ENCODE measurements around the gene CTXND1.

CTXND1 gene

DNA sequence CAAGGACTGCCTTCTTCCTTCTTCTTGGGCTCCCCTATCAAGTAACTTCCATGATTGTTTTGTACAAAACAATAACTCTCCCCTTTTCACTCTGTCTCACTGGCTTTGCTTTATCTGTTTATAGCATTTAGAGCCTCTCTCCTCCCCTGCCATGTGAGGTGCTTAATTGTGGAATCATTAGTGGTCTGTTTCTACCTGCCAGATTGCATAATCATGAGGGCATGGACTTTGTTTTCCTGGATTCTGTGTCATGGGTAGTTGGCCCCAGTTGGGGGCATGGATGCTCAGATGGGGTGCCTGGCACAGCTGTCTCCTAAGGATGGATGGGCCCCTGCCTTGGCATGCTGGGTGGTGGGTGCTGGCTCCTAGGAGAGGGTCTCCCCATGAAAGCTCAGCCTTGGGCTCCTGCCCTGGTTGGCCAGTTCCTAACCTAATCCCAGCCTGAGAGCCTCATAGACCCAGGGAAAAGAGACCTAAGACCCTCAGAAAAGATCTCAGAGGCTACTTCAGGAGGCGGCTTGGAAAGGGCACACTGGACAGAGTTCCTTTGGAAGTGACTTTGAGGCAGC lies 8.0 kb upstream of the CTXND1 start:
- Histone ChIP-seq H3K4me1 (ENCODE audit: control insufficient read depth, insufficient read depth, low read length) (no peaks in the 10 kb centered on the region), H3K27me3 (ENCODE audit: control insufficient read depth, insufficient read depth, low read length) (peaks cover 75% of the 10 kb centered on the region), H3K36me3 (ENCODE audit: control insufficient read depth, insufficient read depth, low read length) (no peaks in the 10 kb centered on the region), H3K9me3 (ENCODE audit: control insufficient read depth, insufficient read depth, low read depth, low read length) (no peaks in the 10 kb centered on the region; the same call in 1 of the 2 replicates), H3K4me3 (ENCODE audit: low read depth, low read length) (no peak overlapping the region), H3K27ac (ENCODE audit: low read depth, low read length) (no peak overlapping the region), H3K9ac (ENCODE audit: low read length) (no peak overlapping the region)

DNA sequence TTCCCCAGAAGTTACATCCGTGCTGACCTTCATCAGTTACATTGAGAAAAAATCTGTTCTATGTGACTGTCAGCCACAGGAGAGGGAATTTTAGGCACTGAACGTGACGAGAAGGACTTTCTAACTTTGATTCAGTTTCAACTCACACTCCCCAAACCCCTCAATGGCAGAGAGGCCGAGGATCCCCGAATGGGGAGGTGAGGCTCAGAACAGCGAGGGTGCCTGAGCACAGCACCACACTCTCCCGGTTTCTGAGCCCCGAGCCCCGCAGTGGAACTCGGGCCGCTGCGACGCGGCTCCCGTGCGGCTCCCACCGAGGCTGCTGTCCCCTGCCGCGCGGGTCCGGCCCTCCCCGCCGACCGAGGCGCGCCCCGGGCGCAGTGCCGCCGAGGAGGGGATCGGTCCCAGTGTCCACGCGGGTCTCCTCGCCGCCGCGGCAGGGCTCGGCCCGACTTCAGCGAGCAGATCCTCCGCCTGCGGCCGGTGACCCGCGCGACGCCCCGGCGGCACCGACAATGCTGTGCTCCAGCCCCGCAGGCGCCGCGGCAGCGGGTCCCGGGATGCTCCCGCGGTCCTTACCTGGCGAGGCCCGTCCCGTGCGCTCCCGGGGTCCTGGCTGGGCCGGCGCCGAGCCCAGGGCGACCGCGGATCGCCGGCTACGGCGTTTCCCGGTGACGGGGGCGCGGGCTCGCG lies 439 bp downstream of the CTXND1 start:
- no peak overlapping the region for H3K27ac ChIP-seq (ENCODE audit: low read depth, low read length)
- no peak overlapping the region for H3K9ac ChIP-seq (ENCODE audit: low read length)
- H3K36me3 ChIP-seq (ENCODE audit: control insufficient read depth, insufficient read depth, low read length), result no peaks in the 10 kb centered on the region
- H3K4me1 ChIP-seq (ENCODE audit: control insufficient read depth, insufficient read depth, low read length), result no peaks in the 10 kb centered on the region
- peaks cover 96% of the 10 kb centered on the region for H3K27me3 ChIP-seq (ENCODE audit: control insufficient read depth, insufficient read depth, low read length)
- no peaks in the 10 kb centered on the region for H3K9me3 ChIP-seq (ENCODE audit: control insufficient read depth, insufficient read depth, low read depth, low read length)
- H3K4me3 ChIP-seq (ENCODE audit: low read depth, low read length), result peak overlapping the region; percentile 65

DNA sequence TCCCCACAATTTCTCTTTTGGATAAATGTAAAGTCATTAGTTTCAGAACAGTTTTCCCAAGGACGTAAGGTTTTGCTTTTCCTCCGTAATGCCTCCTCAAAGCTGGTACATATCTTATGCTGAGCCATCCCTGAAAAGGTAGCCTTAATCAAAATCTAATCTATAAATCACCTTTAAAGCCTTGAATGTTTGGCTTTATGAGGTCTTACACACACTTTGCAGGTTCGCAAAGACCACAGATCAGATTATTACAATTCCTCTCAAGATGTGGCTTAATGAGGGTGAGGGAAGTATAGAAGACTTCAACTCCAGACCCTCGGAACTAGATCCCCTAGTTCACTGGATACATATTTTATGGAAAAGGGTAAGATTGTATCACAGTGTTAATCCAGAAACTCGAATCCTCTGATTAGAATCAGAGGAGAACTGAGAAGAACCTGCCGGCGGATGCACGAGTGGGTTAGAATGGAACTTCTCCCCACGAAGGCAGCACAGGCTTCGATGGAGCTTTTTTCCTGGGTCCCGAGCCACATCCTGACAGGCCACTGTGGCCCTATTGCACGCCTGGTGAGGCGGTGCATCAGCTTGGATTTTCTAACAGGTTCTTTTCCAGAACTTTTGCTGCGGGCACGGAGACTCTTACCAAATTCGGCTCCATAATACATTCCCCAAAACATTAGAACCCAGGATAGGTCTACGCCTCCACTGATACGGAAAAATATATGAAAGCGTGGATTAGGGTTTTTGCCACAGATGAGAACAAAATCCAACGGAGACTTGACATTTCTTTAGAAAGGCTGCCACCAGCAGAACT lies 1.2 kb downstream of the CTXND1 start:
- no peak overlapping the region for H3K9ac ChIP-seq (ENCODE audit: low read length)
- peak overlapping the region; percentile 65 for H3K4me3 ChIP-seq (ENCODE audit: low read depth, low read length)
- H3K27me3 ChIP-seq (ENCODE audit: control insufficient read depth, insufficient read depth, low read length), result peaks cover 91% of the 10 kb centered on the region
- H3K9me3 ChIP-seq (ENCODE audit: control insufficient read depth, insufficient read depth, low read depth, low read length), result no peaks in the 10 kb centered on the region
- no peaks in the 10 kb centered on the region for H3K4me1 ChIP-seq (ENCODE audit: control insufficient read depth, insufficient read depth, low read length)
- no peak overlapping the region for H3K27ac ChIP-seq (ENCODE audit: low read depth, low read length)
- H3K36me3 ChIP-seq (ENCODE audit: control insufficient read depth, insufficient read depth, low read length), result no peaks in the 10 kb centered on the region

DNA sequence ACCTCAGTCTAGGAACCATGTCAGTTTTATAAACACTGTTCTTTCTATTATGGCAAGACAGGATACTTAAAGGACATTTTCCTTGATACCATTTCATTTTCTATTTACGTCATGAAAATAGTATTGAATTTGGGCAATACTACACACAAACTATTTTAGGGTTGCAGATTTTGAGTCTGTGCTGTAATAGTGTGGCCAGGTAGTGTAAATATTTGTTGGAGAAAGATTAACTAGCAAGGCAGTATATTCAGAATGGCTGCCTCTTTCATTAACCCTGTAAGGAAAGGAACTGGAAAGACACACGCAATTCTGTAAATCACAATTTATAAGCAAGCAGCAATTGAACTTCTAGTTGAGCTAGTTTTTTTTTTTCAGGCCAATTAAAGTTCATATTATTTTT lies 2.0 kb downstream of the CTXND1 start:
- peaks cover 86% of the 10 kb centered on the region for H3K27me3 ChIP-seq (ENCODE audit: control insufficient read depth, insufficient read depth, low read length)

DNA sequence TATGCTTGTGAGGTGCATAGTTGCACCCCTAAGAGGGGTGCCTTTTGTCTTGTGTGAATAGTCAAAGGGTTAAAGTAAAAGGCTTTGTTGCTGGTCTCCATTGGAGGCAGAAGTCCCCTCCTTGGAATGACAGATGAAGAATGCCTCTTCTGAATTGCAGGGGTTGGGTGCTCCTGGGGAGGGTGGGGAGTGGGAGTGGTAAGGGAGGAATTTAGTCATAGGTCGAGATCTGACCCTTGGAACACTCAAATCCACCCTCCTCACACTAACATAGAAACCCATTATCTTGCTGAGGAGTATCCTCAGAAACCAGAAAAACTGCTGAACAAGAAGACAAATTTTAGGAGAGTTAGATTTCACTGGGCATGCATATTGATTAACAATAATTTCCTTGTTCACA lies 4.7 kb downstream of the CTXND1 start:
- H3K27ac ChIP-seq (ENCODE audit: low read depth, low read length), result no peak overlapping the region
- H3K9ac ChIP-seq (ENCODE audit: low read length), result no peak overlapping the region
- no peaks in the 10 kb centered on the region for H3K36me3 ChIP-seq (ENCODE audit: control insufficient read depth, insufficient read depth, low read length)
- no peaks in the 10 kb centered on the region for H3K9me3 ChIP-seq (ENCODE audit: control insufficient read depth, insufficient read depth, low read depth, low read length)
- H3K27me3 ChIP-seq (ENCODE audit: control insufficient read depth, insufficient read depth, low read length), result peaks cover 61% of the 10 kb centered on the region
- H3K4me3 ChIP-seq (ENCODE audit: low read depth, low read length), result no peak overlapping the region
- peaks cover 1% of the 10 kb centered on the region; the same call in 1 of the 2 replicates for H3K4me1 ChIP-seq (ENCODE audit: control insufficient read depth, insufficient read depth, low read length)

More for the DNA sequence above, 2.0 kb downstream of the CTXND1 start:
- H3K27ac ChIP-seq (ENCODE audit: low read depth, low read length), result no peak overlapping the region
- H3K4me1 ChIP-seq (ENCODE audit: control insufficient read depth, insufficient read depth, low read length), result no peaks in the 10 kb centered on the region
- no peak overlapping the region for H3K9ac ChIP-seq (ENCODE audit: low read length)
- H3K4me3 ChIP-seq (ENCODE audit: low read depth, low read length), result no peak overlapping the region
- no peaks in the 10 kb centered on the region for H3K36me3 ChIP-seq (ENCODE audit: control insufficient read depth, insufficient read depth, low read length)
- H3K9me3 ChIP-seq (ENCODE audit: control insufficient read depth, insufficient read depth, low read depth, low read length), result no peaks in the 10 kb centered on the region

DNA sequence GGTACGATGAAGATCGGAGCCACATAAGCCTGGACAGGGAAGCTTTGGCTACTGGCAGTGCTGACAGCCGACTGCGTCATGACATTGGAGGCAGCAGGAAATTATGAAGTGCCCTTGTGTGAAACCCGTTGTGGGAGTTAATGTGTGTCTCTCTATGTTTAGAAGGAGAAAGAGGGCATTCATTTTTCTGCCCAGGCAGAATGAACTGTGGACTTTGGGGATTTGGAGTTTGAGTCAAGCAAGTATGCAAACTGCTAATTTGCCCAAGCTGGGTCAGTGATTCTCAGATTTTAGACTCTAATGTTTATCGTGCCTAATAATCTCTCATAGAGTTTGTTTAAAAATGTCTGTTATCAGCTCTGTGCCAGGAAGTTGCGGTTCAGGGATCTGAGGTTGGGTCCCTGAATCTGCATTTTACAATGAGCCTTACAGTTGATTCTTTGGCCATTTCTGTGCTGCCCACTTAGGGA lies 5.6 kb downstream of the CTXND1 start:
- peaks cover 5% of the 10 kb centered on the region; the same call in 1 of the 2 replicates for H3K4me1 ChIP-seq (ENCODE audit: control insufficient read depth, insufficient read depth, low read length)
- H3K27ac ChIP-seq (ENCODE audit: low read depth, low read length), result no peak overlapping the region
- H3K4me3 ChIP-seq (ENCODE audit: low read depth, low read length), result no peak overlapping the region
- H3K27me3 ChIP-seq (ENCODE audit: control insufficient read depth, insufficient read depth, low read length), result peaks cover 52% of the 10 kb centered on the region
- no peak overlapping the region for H3K9ac ChIP-seq (ENCODE audit: low read length)
- H3K9me3 ChIP-seq (ENCODE audit: control insufficient read depth, insufficient read depth, low read depth, low read length), result no peaks in the 10 kb centered on the region
- H3K36me3 ChIP-seq (ENCODE audit: control insufficient read depth, insufficient read depth, low read length), result no peaks in the 10 kb centered on the region

DNA sequence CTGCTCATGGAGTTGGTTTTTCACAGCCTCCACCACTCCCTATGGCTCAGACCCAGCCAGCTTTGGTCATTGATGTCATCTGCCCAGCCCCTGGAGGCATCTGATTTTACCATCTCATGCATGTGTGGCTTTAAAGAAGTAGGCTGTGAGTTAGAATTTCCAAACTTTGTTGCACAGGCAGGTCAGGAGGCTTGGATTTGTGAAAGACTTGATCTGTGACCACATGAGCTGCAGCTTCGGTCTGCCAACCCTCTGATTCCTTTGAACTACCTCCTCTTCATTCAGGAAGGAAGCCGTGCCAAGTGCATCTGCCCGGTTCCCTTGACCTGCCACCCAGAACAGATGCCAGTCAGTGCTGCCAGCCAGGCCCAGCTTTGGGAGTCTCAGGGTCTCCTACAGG lies 9.2 kb downstream of the CTXND1 start:
- no peak overlapping the region for H3K27ac ChIP-seq (ENCODE audit: low read depth, low read length)
- peaks cover 5% of the 10 kb centered on the region; the same call in 1 of the 2 replicates for H3K4me1 ChIP-seq (ENCODE audit: control insufficient read depth, insufficient read depth, low read length)
- no peaks in the 10 kb centered on the region for H3K9me3 ChIP-seq (ENCODE audit: control insufficient read depth, insufficient read depth, low read depth, low read length)
- H3K9ac ChIP-seq (ENCODE audit: low read length), result no peak overlapping the region
- no peak overlapping the region for H3K4me3 ChIP-seq (ENCODE audit: low read depth, low read length)
- H3K36me3 ChIP-seq (ENCODE audit: control insufficient read depth, insufficient read depth, low read length), result no peaks in the 10 kb centered on the region
- H3K27me3 ChIP-seq (ENCODE audit: control insufficient read depth, insufficient read depth, low read length), result peaks cover 15% of the 10 kb centered on the region

DNA sequence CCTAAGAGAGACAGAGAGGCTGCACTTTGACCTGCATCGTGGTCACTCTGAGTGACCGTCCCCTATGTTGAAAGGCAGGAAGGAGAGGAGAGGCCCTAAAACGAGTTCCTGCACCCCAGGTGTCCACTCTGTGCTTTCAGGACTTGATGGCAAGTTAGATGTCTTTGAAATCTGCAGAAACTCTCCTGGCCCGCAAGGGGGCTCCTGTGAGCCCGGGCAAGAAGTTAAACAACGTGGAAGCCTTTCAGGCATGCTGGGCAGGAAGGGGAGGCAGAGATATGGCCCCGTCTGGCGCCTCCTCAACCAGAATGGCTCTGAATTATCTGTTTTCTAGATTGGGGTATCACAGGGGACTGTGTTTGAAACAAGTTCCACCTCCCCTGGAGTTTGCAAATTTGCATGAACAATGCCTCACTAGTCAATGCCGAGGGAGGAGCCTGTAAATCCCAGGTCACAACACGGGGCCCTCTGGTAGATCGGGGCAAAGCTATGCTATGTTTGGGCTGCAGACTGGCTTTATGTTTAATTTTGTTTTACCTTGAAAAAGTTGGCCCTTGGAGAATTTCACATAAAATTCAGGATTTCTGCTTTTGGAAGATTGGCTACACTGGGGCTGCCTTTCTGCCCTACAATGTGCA lies 9.8 kb downstream of the CTXND1 start:
- no peaks in the 10 kb centered on the region for H3K36me3 ChIP-seq (ENCODE audit: control insufficient read depth, insufficient read depth, low read length)
- no peak overlapping the region for H3K4me3 ChIP-seq (ENCODE audit: low read depth, low read length)
- H3K27ac ChIP-seq (ENCODE audit: low read depth, low read length), result no peak overlapping the region
- H3K9me3 ChIP-seq (ENCODE audit: control insufficient read depth, insufficient read depth, low read depth, low read length), result no peaks in the 10 kb centered on the region
- peaks cover 5% of the 10 kb centered on the region; the same call in 1 of the 2 replicates for H3K4me1 ChIP-seq (ENCODE audit: control insufficient read depth, insufficient read depth, low read length)
- no peak overlapping the region for H3K9ac ChIP-seq (ENCODE audit: low read length)
- H3K27me3 ChIP-seq (ENCODE audit: control insufficient read depth, insufficient read depth, low read length), result peaks cover 10% of the 10 kb centered on the region; the same call in 1 of the 2 replicates

DNA sequence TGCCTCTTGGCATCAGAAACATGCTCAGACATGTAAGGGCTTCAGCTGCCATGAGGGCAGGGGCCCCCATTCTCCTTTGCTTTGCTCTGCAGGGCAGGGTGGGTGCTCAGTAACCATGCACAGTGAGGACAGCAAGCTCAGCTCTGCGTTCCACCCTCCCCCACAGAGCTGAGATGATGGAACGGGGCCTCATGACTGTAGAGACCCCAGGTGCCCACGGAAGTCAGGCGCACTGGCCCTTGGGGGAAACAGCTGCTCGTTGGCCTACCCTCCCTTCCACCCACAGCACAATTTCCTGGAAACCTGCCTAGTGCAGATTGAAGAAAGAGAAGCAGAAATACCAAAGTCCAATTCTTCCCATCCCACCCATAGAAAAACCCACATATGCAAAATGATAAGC lies 10.5 kb downstream of the CTXND1 start:
- Histone ChIP-seq H3K4me3 (ENCODE audit: low read depth, low read length) (no peak overlapping the region), H3K9ac (ENCODE audit: low read length) (no peak overlapping the region), H3K36me3 (ENCODE audit: control insufficient read depth, insufficient read depth, low read length) (no peaks in the 10 kb centered on the region), H3K9me3 (ENCODE audit: control insufficient read depth, insufficient read depth, low read depth, low read length) (no peaks in the 10 kb centered on the region), H3K4me1 (ENCODE audit: control insufficient read depth, insufficient read depth, low read length) (peaks cover 5% of the 10 kb centered on the region; the same call in 1 of the 2 replicates), H3K27me3 (ENCODE audit: control insufficient read depth, insufficient read depth, low read length) (peaks cover 4% of the 10 kb centered on the region; the same call in 1 of the 2 replicates), H3K27ac (ENCODE audit: low read depth, low read length) (no peak overlapping the region)

DNA sequence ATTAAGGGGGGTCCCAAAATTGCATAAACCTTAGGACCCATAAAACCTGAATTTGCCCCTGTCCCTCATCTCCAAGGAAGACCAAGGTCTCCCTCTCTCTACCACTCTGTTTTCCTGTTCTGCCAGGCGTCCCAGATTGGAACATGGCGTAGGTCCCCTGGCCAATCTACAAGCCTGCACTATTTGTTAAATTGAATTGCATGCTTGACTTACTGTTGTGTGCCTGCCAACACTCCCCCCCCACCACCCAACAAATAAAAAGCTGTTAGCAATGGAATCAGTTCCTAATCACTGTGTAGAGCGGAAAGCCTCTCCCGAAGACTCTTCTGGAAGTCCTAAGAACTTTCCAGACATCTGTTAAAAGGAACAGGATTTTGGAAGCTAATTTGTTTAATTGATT lies 11.7 kb downstream of the CTXND1 start:
- peaks cover 5% of the 10 kb centered on the region; the same call in 1 of the 2 replicates for H3K4me1 ChIP-seq (ENCODE audit: control insufficient read depth, insufficient read depth, low read length)
- no peak overlapping the region for H3K9ac ChIP-seq (ENCODE audit: low read length)
- H3K27ac ChIP-seq (ENCODE audit: low read depth, low read length), result no peak overlapping the region
- H3K4me3 ChIP-seq (ENCODE audit: low read depth, low read length), result no peak overlapping the region
- H3K9me3 ChIP-seq (ENCODE audit: control insufficient read depth, insufficient read depth, low read depth, low read length), result no peaks in the 10 kb centered on the region
- no peaks in the 10 kb centered on the region for H3K36me3 ChIP-seq (ENCODE audit: control insufficient read depth, insufficient read depth, low read length)
- H3K27me3 ChIP-seq (ENCODE audit: control insufficient read depth, insufficient read depth, low read length), result no peaks in the 10 kb centered on the region; the same call in 1 of the 2 replicates
